GM19455 (cell line): ENCODE data around the gene RBL2.
"Not testable (repeated sequence)": the region's sequence is repeated elsewhere in the genome, so short reads cannot be mapped to it uniquely, and the experiment has no call there.

Source experiments
- ATAC-seq: cut with Tn5 transposase; IDR thresholded peaks from one replicate; pipeline ENCODE4 v1.9.1; 2021; ENCODE audit not compliant: unreplicated experiment

The RBL2 gene

GRCh38 chr16:53530741-53531140 lies 96.5 kb downstream of the RBL2 start:
- ATAC-seq, result no peak

- no peak for ATAC-seq
Observed at GRCh38 chr16:53534206-53534605, 99.9 kb downstream of the RBL2 start.

GRCh38 chr16:53537626-53538025 lies 103.4 kb downstream of the RBL2 start:
- ATAC-seq, result no peak

- not testable (repeated sequence) for ATAC-seq
Observed at GRCh38 chr16:53539346-53539745, 105.1 kb downstream of the RBL2 start.

- not testable (repeated sequence) for ATAC-seq
Observed at GRCh38 chr16:53539759-53540718, 105.8 kb downstream of the RBL2 start.
